HCT116 (cell line): ENCODE results near the gene PRKACG.
A peak's percentile ranks its signal among the peaks of the same experiment; 100 is the strongest.

Experiments
- CEBPB ChIP-seq: IDR thresholded peaks from 2 replicates; pipeline ENCODE4 v1.6.1; 2012; ENCODE audit warnings: low read depth
- ELF1 ChIP-seq: IDR thresholded peaks from 2 replicates; pipeline ENCODE4 v1.6.1; 2012; ENCODE audit warnings: low read depth, borderline replicate concordance
- EZH2 ChIP-seq: fragments of 200-600 bp; sonication (generic); IDR thresholded peaks from 2 replicates; pipeline ENCODE4 v1.6.1; 2017; ENCODE audit warnings: antibody characterized with exemption, mixed run types
- POLR2A ChIP-seq: IDR thresholded peaks from 2 replicates; pipeline ENCODE4 v1.7.0; 2011; ENCODE audit warnings: borderline replicate concordance; ENCODE audit not compliant: insufficient read depth, insufficient read length; ENCODE audit errors: extremely low read depth
- POLR2AphosphoS5 ChIP-seq: IDR thresholded peaks from 2 replicates; pipeline ENCODE4 v1.6.1; 2011; ENCODE audit warnings: mild to moderate bottlenecking, low read depth, low read length, moderate library complexity
- YY1 ChIP-seq: IDR thresholded peaks from 2 replicates; pipeline ENCODE4 v1.6.1; 2011; ENCODE audit warnings: low read length, low read depth, moderate library complexity, mild to moderate bottlenecking; ENCODE audit not compliant: insufficient replicate concordance; ENCODE audit errors: extremely low read depth
- ZFX ChIP-seq: fragments of 450-650 bp; IDR thresholded peaks from 2 replicates; pipeline ENCODE4 v1.6.1; 2017
- ZNF274 ChIP-seq: fragments of 200-500 bp; sonication (Bioruptor generic); IDR thresholded peaks from 2 replicates; pipeline ENCODE4 v1.6.1; 2014; ENCODE audit warnings: mild to moderate bottlenecking, low read depth, low read length, inconsistent platforms
- TF ChIP-seq, protein P1 (sequence below), 3 experiments: fragments of 200-600 bp in 1 of 3; sonication (generic) in 1 of 3; IDR thresholded peaks in 2 of 3; conservative IDR thresholded peaks in 1 of 3; 2 replicates each; pipeline ENCODE4 v1.5.1; 2012 to 2017; ENCODE audit warnings: low read depth in 2 of 3, low read length in 2 of 3, antibody characterized with exemption in 1 of 3, borderline replicate concordance in 1 of 3, control low read depth in 1 of 3, mild to moderate bottlenecking in 1 of 3, mixed read lengths in 1 of 3, mixed run types in 1 of 3, moderate library complexity in 1 of 3; ENCODE audit not compliant: insufficient read depth in 1 of 3

DNA sequence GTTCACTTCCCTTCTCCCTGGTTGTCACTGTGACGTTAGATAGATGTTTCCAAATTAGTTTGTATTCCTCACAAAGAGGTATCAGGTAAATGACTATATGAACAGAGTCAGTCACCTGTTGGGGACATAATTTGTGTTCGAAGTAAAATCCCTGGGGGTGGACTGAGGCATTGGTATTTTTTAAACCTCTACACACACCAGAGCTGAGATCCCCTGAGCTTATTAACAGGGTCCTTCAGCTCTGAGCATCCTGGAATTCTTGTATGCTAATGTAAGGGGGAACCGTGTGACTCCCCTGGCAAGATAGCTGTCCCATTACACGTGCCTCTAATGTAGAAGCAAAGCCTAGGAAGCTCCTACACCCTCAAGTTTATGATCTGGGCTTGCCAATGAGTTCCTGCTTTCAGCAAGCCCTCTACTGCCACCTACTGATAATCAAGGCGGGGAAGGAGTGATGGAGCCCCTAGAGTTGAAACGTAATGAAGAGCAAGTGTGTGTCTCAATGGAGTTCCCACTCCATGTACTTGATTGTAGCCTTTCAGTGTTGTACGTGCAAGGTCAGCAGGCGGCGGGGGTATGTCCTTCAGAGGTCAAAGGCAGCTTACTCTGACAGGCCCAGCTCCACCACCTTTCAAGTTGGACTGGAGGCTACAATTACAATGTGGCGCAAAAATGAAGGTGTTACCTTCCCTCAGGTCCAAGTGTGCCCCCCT lies 14.4 kb downstream of the PRKACG start:
- TF ChIP-seq POLR2A, result no peak
- TF ChIP-seq, protein P1, sequence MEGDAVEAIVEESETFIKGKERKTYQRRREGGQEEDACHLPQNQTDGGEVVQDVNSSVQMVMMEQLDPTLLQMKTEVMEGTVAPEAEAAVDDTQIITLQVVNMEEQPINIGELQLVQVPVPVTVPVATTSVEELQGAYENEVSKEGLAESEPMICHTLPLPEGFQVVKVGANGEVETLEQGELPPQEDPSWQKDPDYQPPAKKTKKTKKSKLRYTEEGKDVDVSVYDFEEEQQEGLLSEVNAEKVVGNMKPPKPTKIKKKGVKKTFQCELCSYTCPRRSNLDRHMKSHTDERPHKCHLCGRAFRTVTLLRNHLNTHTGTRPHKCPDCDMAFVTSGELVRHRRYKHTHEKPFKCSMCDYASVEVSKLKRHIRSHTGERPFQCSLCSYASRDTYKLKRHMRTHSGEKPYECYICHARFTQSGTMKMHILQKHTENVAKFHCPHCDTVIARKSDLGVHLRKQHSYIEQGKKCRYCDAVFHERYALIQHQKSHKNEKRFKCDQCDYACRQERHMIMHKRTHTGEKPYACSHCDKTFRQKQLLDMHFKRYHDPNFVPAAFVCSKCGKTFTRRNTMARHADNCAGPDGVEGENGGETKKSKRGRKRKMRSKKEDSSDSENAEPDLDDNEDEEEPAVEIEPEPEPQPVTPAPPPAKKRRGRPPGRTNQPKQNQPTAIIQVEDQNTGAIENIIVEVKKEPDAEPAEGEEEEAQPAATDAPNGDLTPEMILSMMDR (IDR thresholded peaks at IDR 0.05 in 2 of 3, conservative IDR thresholded peaks at IDR 0.05 in 1 of 3; ENCODE audit: borderline replicate concordance in 1 of 3, insufficient read depth in 1 of 3, low read depth in 2 of 3, low read length in 2 of 3), result peak; percentile 81 to 94 (median 86)
- TF ChIP-seq CEBPB, result no peak
- TF ChIP-seq EZH2, result no peak
- no peak for TF ChIP-seq ZNF274
- no peak for TF ChIP-seq POLR2AphosphoS5
- no peak for TF ChIP-seq ELF1
- no peak for TF ChIP-seq YY1
- no peak for TF ChIP-seq ZFX
